Testis (tissue), 3 donors: ENCODE measurements around the gene EDC4. TPM values are rescaled to one million over a fixed set of nuclear protein-coding genes. Genes with fewer than 3 reads are reported as not detected.

Experiments
- DNase-seq: peaks from one replicate; pipeline ENCODE4 v3.0.0-alpha.2; 2019
- H3K27ac ChIP-seq, 2 donors: fragments of 200-600 bp; sonication (generic); one replicate each; pipeline ENCODE4 v1.5.1; 2019
- H3K27me3 ChIP-seq: fragments of 200-600 bp; sonication (generic); one replicate; pipeline ENCODE4 v1.5.1; 2019
- H3K36me3 ChIP-seq: fragments of 200-600 bp; sonication (generic); one replicate; pipeline ENCODE4 v1.5.1; 2017; ENCODE audit warnings: low read depth; ENCODE audit errors: missing control alignments
- H3K4me1 ChIP-seq: fragments of 200-600 bp; sonication (generic); one replicate; pipeline ENCODE4 v1.5.1; 2019
- H3K4me3 ChIP-seq, 2 donors: fragments of 200-600 bp; sonication (generic); one replicate each; pipeline ENCODE4 v1.5.1; 2017 to 2019
- H3K9me3 ChIP-seq: fragments of 200-600 bp; sonication (generic); one replicate; pipeline ENCODE4 v1.5.1; 2017
- POLR2A ChIP-seq: fragments of 450-650 bp; IDR thresholded peaks from one replicate; pipeline ENCODE4 v1.6.1; 2017; ENCODE audit warnings: antibody characterized with exemption, mild to moderate bottlenecking, moderate library complexity
- WGBS, 2 donors: methylation state at CpG; one replicate each; pipeline ENCODE4 v1.1.5; 2018; 5-methylcytosine and 5-hydroxymethylcytosine counted together
- intact Hi-C: fragments of 100-400 bp; cut with DNase I; formaldehyde crosslinking; loops from one replicate; pipeline ENCODE4 v1.15.1; 2023; ENCODE audit warnings: low total_unique reads
- polyA plus RNA-seq: library from polyadenylated mRNA; stranded (reverse); fragments of 350-450 nt; fragmentation: Illumina TruSeq; extraction: RNeasy Lipid Tissue Mini Kit (QIAGEN cat#74804); gene quantifications from one replicate; pipeline ENCODE4 v1.2.3, GENCODE V29; 2014; ENCODE audit warnings: low read depth, low replicate concordance; ENCODE audit not compliant: insufficient read depth
- total RNA-seq, 2 donors: library from RNA; depleted of rRNA; stranded (reverse); fragments of >200 nt; gene quantifications; one replicate each; pipeline ENCODE4 v1.2.3, GENCODE V29; 2016
- TF ChIP-seq, protein P1 (sequence below), 3 experiments: fragments of 450-650 bp in 2 of 3; fragments of 200-600 bp in 1 of 3; sonication (generic) in 1 of 3; IDR thresholded peaks; one replicate each; pipeline ENCODE4 v1.5.1; 2016 to 2019; ENCODE audit warnings: antibody characterized with exemption in 3 of 3, mild to moderate bottlenecking in 2 of 3, moderate library complexity in 1 of 3

The EDC4 gene
- total and polyA plus RNA-seq, 3 donors from 2014 or later: 96.7 to 107 (median 106) TPM

GRCh38 chr16:67902831-67903230, 30.0 kb downstream of the EDC4 start:
- intact Hi-C loops: no loop called here
- Histone ChIP-seq H3K4me3 (no peak overlapping the region), H3K36me3 (no peaks in the 10 kb centered on the region), H3K9me3 (no peaks in the 10 kb centered on the region), H3K27me3 (no peaks in the 10 kb centered on the region), H3K27ac (no peak overlapping the region), H3K4me1 (no peaks in the 10 kb centered on the region)
- 81 to 82% methylated on average over 4 of the region's 4 CpGs for WGBS, 2 donors
- DNase-seq: no peak
- no peak for TF ChIP-seq POLR2A
- TF ChIP-seq, protein P1, sequence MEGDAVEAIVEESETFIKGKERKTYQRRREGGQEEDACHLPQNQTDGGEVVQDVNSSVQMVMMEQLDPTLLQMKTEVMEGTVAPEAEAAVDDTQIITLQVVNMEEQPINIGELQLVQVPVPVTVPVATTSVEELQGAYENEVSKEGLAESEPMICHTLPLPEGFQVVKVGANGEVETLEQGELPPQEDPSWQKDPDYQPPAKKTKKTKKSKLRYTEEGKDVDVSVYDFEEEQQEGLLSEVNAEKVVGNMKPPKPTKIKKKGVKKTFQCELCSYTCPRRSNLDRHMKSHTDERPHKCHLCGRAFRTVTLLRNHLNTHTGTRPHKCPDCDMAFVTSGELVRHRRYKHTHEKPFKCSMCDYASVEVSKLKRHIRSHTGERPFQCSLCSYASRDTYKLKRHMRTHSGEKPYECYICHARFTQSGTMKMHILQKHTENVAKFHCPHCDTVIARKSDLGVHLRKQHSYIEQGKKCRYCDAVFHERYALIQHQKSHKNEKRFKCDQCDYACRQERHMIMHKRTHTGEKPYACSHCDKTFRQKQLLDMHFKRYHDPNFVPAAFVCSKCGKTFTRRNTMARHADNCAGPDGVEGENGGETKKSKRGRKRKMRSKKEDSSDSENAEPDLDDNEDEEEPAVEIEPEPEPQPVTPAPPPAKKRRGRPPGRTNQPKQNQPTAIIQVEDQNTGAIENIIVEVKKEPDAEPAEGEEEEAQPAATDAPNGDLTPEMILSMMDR (IDR thresholded peaks at IDR 0.05): no peak

GRCh38 chr16:67907397-67908180, 34.7 kb downstream of the EDC4 start:
- H3K36me3 ChIP-seq: no peaks in the 10 kb centered on the region
- TF ChIP-seq POLR2A: no peak
- TF ChIP-seq, protein P1 (IDR thresholded peaks at IDR 0.05): no peak
- no peaks in the 10 kb centered on the region for H3K4me1 ChIP-seq
- intact Hi-C loops: no loop called here
- no peaks in the 10 kb centered on the region for H3K27me3 ChIP-seq
- no peak overlapping the region for H3K4me3 ChIP-seq
- DNase-seq: no peak
- no peaks in the 10 kb centered on the region for H3K9me3 ChIP-seq
- 84 to 95% methylated on average over 11 of the region's 11 CpGs for WGBS, 2 donors
- H3K27ac ChIP-seq: no peak overlapping the region

DNA sequence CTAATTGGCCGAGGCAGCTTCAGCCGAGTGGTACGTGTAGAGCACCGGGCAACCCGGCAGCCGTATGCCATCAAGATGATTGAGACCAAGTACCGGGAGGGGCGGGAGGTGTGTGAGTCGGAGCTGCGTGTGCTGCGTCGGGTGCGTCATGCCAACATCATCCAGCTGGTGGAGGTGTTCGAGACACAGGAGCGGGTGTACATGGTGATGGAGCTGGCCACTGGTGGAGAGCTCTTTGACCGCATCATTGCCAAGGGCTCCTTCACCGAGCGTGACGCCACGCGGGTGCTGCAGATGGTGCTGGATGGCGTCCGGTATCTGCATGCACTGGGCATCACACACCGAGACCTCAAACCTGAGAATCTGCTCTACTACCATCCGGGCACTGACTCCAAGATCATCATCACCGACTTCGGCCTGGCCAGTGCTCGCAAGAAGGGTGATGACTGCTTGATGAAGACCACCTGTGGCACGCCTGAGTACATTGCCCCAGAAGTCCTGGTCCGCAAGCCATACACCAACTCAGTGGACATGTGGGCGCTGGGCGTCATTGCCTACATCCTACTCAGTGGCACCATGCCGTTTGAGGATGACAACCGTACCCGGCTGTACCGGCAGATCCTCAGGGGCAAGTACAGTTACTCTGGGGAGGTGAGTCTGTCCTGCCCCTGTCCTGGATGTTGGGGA, 36.3 kb downstream of the EDC4 start:
- no peak for DNase-seq
- intact Hi-C loops: no loop called here
- Histone ChIP-seq H3K4me3 (no peak overlapping the region), H3K27me3 (no peaks in the 10 kb centered on the region), H3K4me1 (no peaks in the 10 kb centered on the region), H3K27ac (no peak overlapping the region), H3K36me3 (no peaks in the 10 kb centered on the region), H3K9me3 (no peaks in the 10 kb centered on the region)
- 93 to 98% methylated on average over 27 to 36 of the region's 36 CpGs for WGBS, 2 donors
- TF ChIP-seq POLR2A: no peak
- TF ChIP-seq, protein P1 (IDR thresholded peaks at IDR 0.05): no peak

DNA sequence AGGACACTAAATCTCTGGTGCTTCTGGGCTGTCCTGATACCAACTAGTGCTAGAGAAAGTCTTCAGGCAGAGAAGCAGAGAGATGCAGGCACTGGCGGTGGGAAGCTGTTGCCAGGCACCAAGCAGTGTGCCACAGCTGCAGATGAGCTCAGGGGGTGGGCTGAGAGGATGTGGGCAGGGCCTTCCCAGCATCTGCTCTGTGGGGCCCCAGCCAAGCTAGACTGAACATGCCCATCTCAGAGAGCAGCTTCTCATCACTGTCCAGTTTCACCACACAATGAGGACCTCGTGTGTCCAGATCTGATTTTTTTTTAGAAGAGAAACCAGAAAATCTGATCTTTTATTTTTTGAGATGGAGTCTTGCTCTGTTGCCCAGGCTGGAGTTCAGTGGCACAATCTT, 37.3 kb downstream of the EDC4 start:
- Histone ChIP-seq H3K27ac (no peak overlapping the region), H3K36me3 (no peaks in the 10 kb centered on the region), H3K9me3 (no peaks in the 10 kb centered on the region), H3K4me1 (no peaks in the 10 kb centered on the region), H3K27me3 (no peaks in the 10 kb centered on the region), H3K4me3 (no peak overlapping the region)
- DNase-seq: no peak
- WGBS, 2 donors: 71 to 75% methylated on average over 2 of the region's 2 CpGs
- no peak for TF ChIP-seq POLR2A
- TF ChIP-seq, protein P1 (IDR thresholded peaks at IDR 0.05): no peak
- intact Hi-C loops: loop anchor here (10.0 kb wide), 1 partner anchor 135 kb away; no protein-coding TSS in a partner anchor
